ENCODE data around the gene CD28.
"Not testable (repeated sequence)": the region's sequence is repeated elsewhere in the genome, so short reads cannot be mapped to it uniquely, and the experiment has no call there.

Gene CD28

GRCh38 chr2:203785391-203786110 lies 79.1 kb downstream of the CD28 start:
- not testable (repeated sequence) for DNase-seq

- no peak for DNase-seq
Observed at GRCh38 chr2:203786549-203787351, 80.3 kb downstream of the CD28 start.

GRCh38 chr2:203787979-203788378 lies 81.5 kb downstream of the CD28 start:
- DNase-seq = no peak

All from activated naive CD4-positive, alpha-beta T cell treated with anti-CD3 and anti-CD28 coated beads, Interleukin-2, amount 50 U/mL, for 16 hours (primary cell).